Left lung (tissue), 10 donors: Measurements from ENCODE around the gene DNAJC5. TPM values are rescaled to one million over a fixed set of nuclear protein-coding genes. Genes with fewer than 3 reads are reported as not detected.
A peak's percentile ranks its signal among the peaks of the same experiment; 100 is the strongest.

Experiments
- ATAC-seq: fragments of 200-7000 bp; cut with Tn5 transposase; one replicate; pipeline ENCODE4 v1.9.1; 2020; ENCODE audit warnings: moderate library complexity
- DNase-seq, 4 donors: peaks; one replicate each; pipeline ENCODE4 v3.0.0-alpha.2; 2013 to 2020
- H3K27ac ChIP-seq, 2 donors: fragments of 200-600 bp; sonication (generic) in 1 of 2; one replicate each; pipeline versions ENCODE4 v1.5.0 to v1.8.0; 2020 to 2021
- H3K27me3 ChIP-seq, 2 donors: fragments of 200-600 bp; sonication (generic) in 1 of 2; one replicate each; pipeline versions ENCODE4 v1.5.0 to v1.8.0; 2020 to 2021
- H3K36me3 ChIP-seq, 2 donors: fragments of 200-600 bp; sonication (generic) in 1 of 2; one replicate each; pipeline versions ENCODE4 v1.5.0 to v1.8.0; 2020 to 2021
- H3K4me1 ChIP-seq, 2 donors: fragments of 200-600 bp; one replicate each; pipeline ENCODE4 v1.8.0; 2021
- H3K4me3 ChIP-seq, 2 donors: fragments of 200-600 bp; sonication (generic) in 1 of 2; one replicate each; pipeline versions ENCODE4 v1.5.0 to v1.8.0; 2020 to 2021; ENCODE audit warnings: mild to moderate bottlenecking in 1 of 2
- H3K9me3 ChIP-seq, 2 donors: fragments of 200-600 bp; sonication (generic) in 1 of 2; one replicate each; pipeline versions ENCODE4 v1.5.0 to v1.8.0; 2020 to 2021
- intact Hi-C, 2 donors: fragments of 100-400 bp; cut with DNase I; formaldehyde crosslinking; loops; one replicate each; pipeline versions ENCODE4 v1.11.2 to v1.14.2; 2022
- polyA plus RNA-seq, 6 donors: library from polyadenylated mRNA; unstranded; fragments of 120-200 nt; gene quantifications; one replicate each; pipeline ENCODE4 v1.2.1, GENCODE V29; 2013; ENCODE audit not compliant: insufficient read length in 6 of 6
- total RNA-seq, 2 donors: library from RNA; stranded (reverse); fragmentation: NEBNext Ultra II Directional; extraction: Animal tissue kit (Norgen Biotek cat#: 25700); gene quantifications; one replicate each; pipeline ENCODE4 v1.2.1, GENCODE V29; 2021
- TF ChIP-seq, protein P1 (sequence below), 2 donors: fragments of 200-600 bp; sonication (generic) in 1 of 2; IDR thresholded peaks; one replicate each; pipeline versions ENCODE4 v1.5.0 to v1.8.0; 2021; ENCODE audit warnings: antibody characterized with exemption in 2 of 2
- donor health status: DM: no; HTN: yes; CAD: no.
- donor health status: DM: no; HTN: no; CAD: no.

DNAJC5 gene
- total and polyA plus RNA-seq, 8 donors, result 17.5 to 59.5 (median 25.3) TPM

DNA sequence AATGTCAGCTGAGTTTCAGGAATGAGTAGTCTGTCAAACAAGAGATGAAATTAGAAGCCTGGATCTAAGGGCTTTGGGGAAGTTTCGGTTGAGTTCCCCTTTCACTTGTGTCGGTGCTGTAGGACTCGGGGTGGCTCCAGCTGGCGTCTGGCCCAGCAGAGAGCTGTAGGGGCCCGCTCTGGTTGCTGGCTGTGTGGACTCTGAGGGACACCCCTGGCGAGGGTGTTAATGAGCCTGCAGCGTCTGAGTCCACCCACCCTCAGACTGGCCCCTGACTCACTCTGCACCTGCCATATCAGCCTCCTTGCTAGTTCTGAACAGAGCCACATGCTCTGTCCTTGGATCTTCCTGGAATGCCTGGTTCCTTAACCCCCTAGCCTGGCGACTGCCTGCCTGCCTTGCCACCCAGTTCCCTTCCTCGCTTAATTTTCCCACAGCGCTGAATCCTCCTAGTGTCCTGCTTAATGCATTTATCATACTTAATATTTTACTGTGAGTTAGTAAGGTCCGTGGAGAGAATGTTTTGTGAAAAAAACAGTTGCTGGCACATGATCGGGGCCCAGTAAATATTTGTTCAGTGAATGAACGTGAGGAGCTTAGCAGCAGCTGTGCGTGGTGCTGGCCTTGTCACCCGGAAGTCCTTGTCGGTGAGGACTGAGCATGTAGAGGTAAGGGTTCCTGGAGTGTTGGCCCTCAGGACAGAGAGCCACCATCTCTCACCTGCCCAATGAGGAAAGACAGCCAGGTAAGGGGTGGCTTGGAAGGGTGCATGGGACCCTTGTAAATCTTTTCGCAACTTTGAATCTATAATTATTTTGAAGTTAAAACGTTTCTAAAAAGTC is 1.6 kb downstream of the DNAJC5 start:
- Histone ChIP-seq H3K9me3 (no peaks in the 10 kb centered on the region), H3K36me3 (peaks cover 0 to 21% of the 10 kb centered on the region in 2 donors), H3K4me1 (peaks cover 20 to 70% of the 10 kb centered on the region in 2 donors), H3K27me3 (no peaks in the 10 kb centered on the region), H3K4me3 (peak overlapping the region; percentile 46 to 67), H3K27ac (peak overlapping the region; percentile 75 to 96)
- TF ChIP-seq, protein P1, sequence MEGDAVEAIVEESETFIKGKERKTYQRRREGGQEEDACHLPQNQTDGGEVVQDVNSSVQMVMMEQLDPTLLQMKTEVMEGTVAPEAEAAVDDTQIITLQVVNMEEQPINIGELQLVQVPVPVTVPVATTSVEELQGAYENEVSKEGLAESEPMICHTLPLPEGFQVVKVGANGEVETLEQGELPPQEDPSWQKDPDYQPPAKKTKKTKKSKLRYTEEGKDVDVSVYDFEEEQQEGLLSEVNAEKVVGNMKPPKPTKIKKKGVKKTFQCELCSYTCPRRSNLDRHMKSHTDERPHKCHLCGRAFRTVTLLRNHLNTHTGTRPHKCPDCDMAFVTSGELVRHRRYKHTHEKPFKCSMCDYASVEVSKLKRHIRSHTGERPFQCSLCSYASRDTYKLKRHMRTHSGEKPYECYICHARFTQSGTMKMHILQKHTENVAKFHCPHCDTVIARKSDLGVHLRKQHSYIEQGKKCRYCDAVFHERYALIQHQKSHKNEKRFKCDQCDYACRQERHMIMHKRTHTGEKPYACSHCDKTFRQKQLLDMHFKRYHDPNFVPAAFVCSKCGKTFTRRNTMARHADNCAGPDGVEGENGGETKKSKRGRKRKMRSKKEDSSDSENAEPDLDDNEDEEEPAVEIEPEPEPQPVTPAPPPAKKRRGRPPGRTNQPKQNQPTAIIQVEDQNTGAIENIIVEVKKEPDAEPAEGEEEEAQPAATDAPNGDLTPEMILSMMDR (IDR thresholded peaks at IDR 0.05), result no peak
- intact Hi-C loops, result no loop called here
- peak; percentile 59 for ATAC-seq
- peak; percentile 29 to 87 (median 67) for DNase-seq

DNA sequence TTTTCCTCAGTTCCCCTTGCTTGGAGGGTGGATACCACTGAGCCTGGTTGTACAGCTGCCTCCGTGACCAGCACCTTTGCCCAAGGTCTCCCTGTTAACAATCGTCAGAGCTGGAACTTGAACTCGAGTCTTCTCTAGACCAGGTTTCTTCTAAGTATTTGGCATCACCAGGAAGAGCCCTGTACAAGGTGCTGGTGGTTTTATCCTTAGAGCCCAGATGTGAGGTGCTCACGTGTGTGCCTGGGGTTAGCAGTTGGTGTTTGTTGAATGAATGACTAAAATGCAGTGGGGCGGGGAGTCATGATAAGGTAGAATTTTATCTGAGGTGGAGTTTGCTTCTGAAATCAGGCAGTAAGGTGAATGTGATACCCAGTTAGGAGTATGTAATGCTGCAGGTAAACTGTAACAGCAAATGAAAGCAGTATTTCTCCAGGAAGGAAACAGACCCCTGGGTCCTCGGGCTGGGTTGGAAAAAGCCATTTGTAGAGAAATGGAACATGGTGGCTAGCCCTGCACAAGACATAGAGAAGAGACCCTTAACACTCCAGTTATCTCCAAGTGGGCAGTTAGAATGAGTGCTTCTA is 3.1 kb downstream of the DNAJC5 start:
- ATAC-seq, result no peak
- Histone ChIP-seq H3K36me3 (peaks cover 0 to 6% of the 10 kb centered on the region in 2 donors), H3K27me3 (no peaks in the 10 kb centered on the region), H3K4me3 (no peak overlapping the region), H3K4me1 (peaks cover 20 to 85% of the 10 kb centered on the region in 2 donors), H3K27ac (peak overlapping the region in 1 of 2 donors; percentile 96), H3K9me3 (no peaks in the 10 kb centered on the region)
- TF ChIP-seq, protein P1 (IDR thresholded peaks at IDR 0.05), result no peak
- intact Hi-C loops, result no loop called here
- DNase-seq, result no peak

DNA sequence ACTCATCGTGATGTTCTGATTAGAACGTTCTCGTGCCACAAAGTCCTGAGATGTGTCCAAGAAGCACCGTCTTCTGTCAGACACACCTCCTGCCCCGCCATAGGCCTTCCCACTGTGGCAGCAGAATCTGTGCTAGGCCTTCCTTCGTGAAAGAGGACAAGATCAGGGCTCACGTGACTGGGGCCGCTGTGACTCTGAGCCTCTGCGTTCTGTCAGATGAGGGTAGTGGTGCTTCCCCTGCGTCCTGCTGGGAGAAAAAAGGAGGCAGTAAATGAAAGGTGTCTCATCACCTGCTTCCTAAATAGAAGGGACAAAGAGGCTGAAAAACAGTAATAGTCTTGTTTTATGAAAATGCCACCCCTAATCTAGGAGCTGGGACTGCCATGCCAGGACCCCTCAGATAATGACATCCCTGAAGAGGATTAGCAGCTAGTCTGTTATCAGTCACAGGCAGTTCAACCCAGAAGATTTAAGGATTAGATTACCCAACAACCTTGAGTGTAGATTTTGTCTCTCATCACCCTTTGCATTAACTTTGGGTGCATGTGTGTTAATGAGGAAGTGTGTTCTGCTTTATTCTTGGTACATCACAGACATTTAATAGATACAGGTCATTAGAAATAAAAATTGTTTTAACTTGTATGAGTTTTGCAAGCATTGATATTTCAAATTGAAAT is 4.1 kb downstream of the DNAJC5 start:
- Histone ChIP-seq H3K27ac (peak overlapping the region in 1 of 2 donors; percentile 96), H3K4me1 (peaks cover 20 to 88% of the 10 kb centered on the region in 2 donors), H3K9me3 (no peaks in the 10 kb centered on the region), H3K36me3 (peaks cover 0 to 5% of the 10 kb centered on the region in 2 donors), H3K27me3 (no peaks in the 10 kb centered on the region), H3K4me3 (no peak overlapping the region)
- ATAC-seq, result no peak
- TF ChIP-seq, protein P1 (IDR thresholded peaks at IDR 0.05), result no peak
- intact Hi-C loops, result no loop called here
- peak in 2 of 4 donors; percentile 57 to 87 for DNase-seq

DNA sequence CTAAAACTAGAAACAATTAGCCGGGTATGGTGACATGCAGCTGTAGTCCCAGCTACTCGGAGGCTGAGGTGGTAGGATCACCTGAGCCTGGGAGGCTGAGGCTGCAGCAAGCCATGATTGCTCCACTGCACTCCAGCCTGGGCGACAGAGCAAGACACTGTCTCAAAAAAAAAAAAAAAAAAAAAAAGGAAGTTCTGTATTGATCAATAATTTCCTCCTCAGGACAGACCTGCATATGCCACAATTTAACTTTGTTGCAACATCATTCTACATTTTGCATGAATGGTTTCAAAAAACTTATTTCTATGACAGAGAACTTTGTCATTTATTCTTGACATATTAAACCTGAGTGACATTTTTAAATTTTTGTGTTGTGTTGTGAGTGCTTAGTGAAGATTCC is 5.5 kb downstream of the DNAJC5 start:
- no peak overlapping the region for H3K4me3 ChIP-seq
- H3K36me3 ChIP-seq, result peaks cover 0 to 5% of the 10 kb centered on the region in 2 donors
- TF ChIP-seq, protein P1 (IDR thresholded peaks at IDR 0.05), result no peak
- H3K9me3 ChIP-seq, result no peaks in the 10 kb centered on the region
- peak overlapping the region in 1 of 2 donors; percentile 96 for H3K27ac ChIP-seq
- H3K27me3 ChIP-seq, result no peaks in the 10 kb centered on the region
- DNase-seq, result no peak
- intact Hi-C loops, result no loop called here
- peaks cover 20 to 95% of the 10 kb centered on the region in 2 donors for H3K4me1 ChIP-seq
- ATAC-seq, result no peak
